Neural progenitor cell (in vitro differentiated cells): ENCODE data around the gene STK17B. TPM values are rescaled to one million over a fixed set of nuclear protein-coding genes. Genes with fewer than 3 reads are reported as not detected.

Experiments
- DNase-seq: peaks from one replicate; pipeline ENCODE4 v3.0.0-alpha.2; 2016; ENCODE audit warnings: low spot score
- H2AFZ ChIP-seq: fragments of 200-600 bp; sonication (generic); replicated peaks from 2 replicates; pipeline ENCODE4 v1.6.1; 2016; ENCODE audit warnings: antibody characterized with exemption
- H3F3A ChIP-seq: fragments of 200-600 bp; sonication (generic); 2 replicates; pipeline ENCODE4 v1.6.1; 2016; ENCODE audit warnings: antibody characterized with exemption, low read depth
- H3K27ac ChIP-seq: fragments of 200-600 bp; sonication (generic); 2 replicates; pipeline ENCODE4 v1.5.1; 2016; ENCODE audit warnings: mild to moderate bottlenecking
- H3K27me3 ChIP-seq: fragments of 200-600 bp; sonication (generic); 2 replicates; pipeline ENCODE4 v1.6.1; 2016; ENCODE audit warnings: mild to moderate bottlenecking, moderate library complexity
- H3K36me3 ChIP-seq: fragments of 200-600 bp; sonication (generic); 2 replicates; pipeline ENCODE4 v1.5.1; 2016
- H3K4me1 ChIP-seq: fragments of 200-600 bp; sonication (generic); 2 replicates; pipeline ENCODE4 v1.6.1; 2016; ENCODE audit warnings: mixed run types
- H3K4me2 ChIP-seq: fragments of 200-600 bp; sonication (generic); 2 replicates; pipeline ENCODE4 v1.6.1; 2016
- H3K4me3 ChIP-seq: fragments of 200-600 bp; sonication (generic); 2 replicates; pipeline ENCODE4 v1.5.1; 2016
- H3K79me2 ChIP-seq: fragments of 200-600 bp; sonication (generic); 2 replicates; pipeline ENCODE4 v1.6.1; 2016; ENCODE audit warnings: low read depth
- H3K9ac ChIP-seq: fragments of 200-600 bp; sonication (generic); 2 replicates; pipeline ENCODE4 v1.6.1; 2016
- H3K9me3 ChIP-seq: fragments of 200-600 bp; sonication (generic); 2 replicates; pipeline ENCODE4 v1.5.1; 2016; ENCODE audit warnings: low read depth
- H4K20me1 ChIP-seq: fragments of 200-600 bp; sonication (generic); 2 replicates; pipeline ENCODE4 v1.6.1; 2016; ENCODE audit warnings: low read depth
- H3K27ac Mint-ChIP-seq: 3 replicates; pipeline ENCODE4 v1.8.0; 2021; ENCODE audit warnings: mixed read lengths
- H3K27me3 Mint-ChIP-seq: 2 replicates; pipeline ENCODE4 v1.8.0; 2022; ENCODE audit warnings: low read depth, mild to moderate bottlenecking, inconsistent platforms, moderate library complexity, mixed read lengths; ENCODE audit not compliant: insufficient read depth
- H3K36me3 Mint-ChIP-seq: 3 replicates; pipeline ENCODE4 v1.8.0; 2021; ENCODE audit warnings: mixed read lengths
- H3K4me1 Mint-ChIP-seq: 3 replicates; pipeline ENCODE4 v1.8.0; 2021; ENCODE audit warnings: mixed read lengths
- H3K4me3 Mint-ChIP-seq: 3 replicates; pipeline ENCODE4 v1.8.0; 2021; ENCODE audit warnings: mild to moderate bottlenecking, moderate library complexity, mixed read lengths
- H3K9me3 Mint-ChIP-seq: 3 replicates; pipeline ENCODE4 v1.8.0; 2020; ENCODE audit warnings: mixed read lengths
- EZH2 ChIP-seq: fragments of 200-600 bp; sonication (generic); IDR thresholded peaks from 2 replicates; pipeline ENCODE4 v1.6.1; 2017; ENCODE audit warnings: antibody characterized with exemption, mild to moderate bottlenecking, moderate library complexity
- EZH2phosphoT487 ChIP-seq: fragments of 200-600 bp; sonication (generic); IDR thresholded peaks from 2 replicates; pipeline ENCODE4 v1.6.1; 2017; ENCODE audit warnings: antibody characterized with exemption
- total RNA-seq: library from RNA; depleted of rRNA; stranded (reverse); fragments of >200 nt; gene quantifications from 2 replicates; pipeline ENCODE4 v1.2.3, GENCODE V29; 2015; ENCODE audit warnings: low replicate concordance
- TF ChIP-seq, protein P1 (sequence below): fragments of 200-600 bp; sonication (generic); IDR thresholded peaks from 2 replicates; pipeline ENCODE4 v1.5.1; 2017; ENCODE audit warnings: antibody characterized with exemption, mild to moderate bottlenecking

Gene STK17B
- total RNA-seq, 1 donor from 2014 or later = 35.4 TPM

GRCh38 chr2:196130039-196130825, 41.1 kb downstream of the STK17B start:
- Histone ChIP-seq H3F3A (no peaks in the 10 kb centered on the region), H3K4me1 (no peaks in the 10 kb centered on the region), H3K9me3 (peaks cover 5% of the 10 kb centered on the region), H3K9ac (no peak overlapping the region), H3K79me2 (no peaks in the 10 kb centered on the region), H3K4me2 (no peak overlapping the region), H2AFZ (no peak overlapping the region), H3K27me3 (no peaks in the 10 kb centered on the region), H3K4me3 (no peak overlapping the region), H3K27ac (no peak overlapping the region), H3K36me3 (peaks cover 5% of the 10 kb centered on the region), H4K20me1 (no peaks in the 10 kb centered on the region)
- TF ChIP-seq, protein P1, sequence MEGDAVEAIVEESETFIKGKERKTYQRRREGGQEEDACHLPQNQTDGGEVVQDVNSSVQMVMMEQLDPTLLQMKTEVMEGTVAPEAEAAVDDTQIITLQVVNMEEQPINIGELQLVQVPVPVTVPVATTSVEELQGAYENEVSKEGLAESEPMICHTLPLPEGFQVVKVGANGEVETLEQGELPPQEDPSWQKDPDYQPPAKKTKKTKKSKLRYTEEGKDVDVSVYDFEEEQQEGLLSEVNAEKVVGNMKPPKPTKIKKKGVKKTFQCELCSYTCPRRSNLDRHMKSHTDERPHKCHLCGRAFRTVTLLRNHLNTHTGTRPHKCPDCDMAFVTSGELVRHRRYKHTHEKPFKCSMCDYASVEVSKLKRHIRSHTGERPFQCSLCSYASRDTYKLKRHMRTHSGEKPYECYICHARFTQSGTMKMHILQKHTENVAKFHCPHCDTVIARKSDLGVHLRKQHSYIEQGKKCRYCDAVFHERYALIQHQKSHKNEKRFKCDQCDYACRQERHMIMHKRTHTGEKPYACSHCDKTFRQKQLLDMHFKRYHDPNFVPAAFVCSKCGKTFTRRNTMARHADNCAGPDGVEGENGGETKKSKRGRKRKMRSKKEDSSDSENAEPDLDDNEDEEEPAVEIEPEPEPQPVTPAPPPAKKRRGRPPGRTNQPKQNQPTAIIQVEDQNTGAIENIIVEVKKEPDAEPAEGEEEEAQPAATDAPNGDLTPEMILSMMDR = no peak
- TF ChIP-seq EZH2phosphoT487 (no peak), EZH2 (no peak)
- Mint-ChIP-seq H3K36me3 (peaks cover 27% of the 10 kb centered on the region), H3K4me3 (no peak overlapping the region), H3K27ac (no peak overlapping the region), H3K27me3 (peaks cover 4% of the 10 kb centered on the region), H3K4me1 (no peaks in the 10 kb centered on the region), H3K9me3 (peaks cover 58% of the 10 kb centered on the region)
- no peak for DNase-seq

DNA sequence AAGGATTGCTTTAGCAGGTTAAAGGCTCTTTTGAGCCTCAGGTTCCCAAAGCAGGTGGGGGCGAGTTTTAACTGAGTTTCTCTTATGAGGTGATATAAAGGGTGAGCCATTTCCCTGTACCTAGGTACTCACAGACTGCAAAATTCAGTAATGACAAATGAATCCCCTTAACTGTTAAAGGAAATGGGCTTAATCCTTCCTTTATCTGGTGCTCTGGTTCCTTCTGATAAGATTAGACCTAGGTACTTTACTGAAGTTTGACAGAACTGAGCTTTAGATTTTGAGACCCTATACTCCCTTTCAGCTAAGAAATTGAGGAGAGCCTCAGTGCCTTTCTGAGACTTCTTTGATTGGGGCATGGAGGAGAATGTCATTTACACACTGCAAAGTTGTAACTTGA, 42.6 kb downstream of the STK17B start:
- peaks cover 15% of the 10 kb centered on the region for H3K36me3 Mint-ChIP-seq
- H3K79me2 ChIP-seq = no peaks in the 10 kb centered on the region
- peaks cover 5% of the 10 kb centered on the region for H3K9me3 ChIP-seq
- no peaks in the 10 kb centered on the region for H3F3A ChIP-seq
- TF ChIP-seq EZH2phosphoT487 (no peak), EZH2 (no peak)
- TF ChIP-seq, protein P1 = no peak
- peaks cover 4% of the 10 kb centered on the region for H3K27me3 Mint-ChIP-seq
- no peak overlapping the region for H2AFZ ChIP-seq
- no peaks in the 10 kb centered on the region for H4K20me1 ChIP-seq
- no peaks in the 10 kb centered on the region for H3K27me3 ChIP-seq
- H3K4me1 ChIP-seq = no peaks in the 10 kb centered on the region
- H3K36me3 ChIP-seq = peaks cover 5% of the 10 kb centered on the region
- peaks cover 4% of the 10 kb centered on the region for H3K4me1 Mint-ChIP-seq
- no peak for DNase-seq
- peaks cover 50% of the 10 kb centered on the region for H3K9me3 Mint-ChIP-seq
- H3K4me2 ChIP-seq = no peak overlapping the region
- no peak overlapping the region for H3K4me3 ChIP-seq
- H3K9ac ChIP-seq = no peak overlapping the region
- H3K27ac Mint-ChIP-seq = no peak overlapping the region
- H3K27ac ChIP-seq = no peak overlapping the region
- no peak overlapping the region for H3K4me3 Mint-ChIP-seq

GRCh38 chr2:196125596-196125995, 45.8 kb downstream of the STK17B start:
- TF ChIP-seq EZH2phosphoT487 = no peak
- Histone ChIP-seq H3K27ac (no peak overlapping the region), H3K4me2 (no peak overlapping the region), H3K9ac (no peak overlapping the region), H3F3A (no peaks in the 10 kb centered on the region), H3K79me2 (no peaks in the 10 kb centered on the region), H4K20me1 (no peaks in the 10 kb centered on the region), H3K36me3 (peaks cover 5% of the 10 kb centered on the region), H3K4me3 (no peak overlapping the region), H3K4me1 (no peaks in the 10 kb centered on the region), H3K9me3 (peaks cover 5% of the 10 kb centered on the region), H3K27me3 (no peaks in the 10 kb centered on the region), H2AFZ (peak overlapping the region; percentile 23)
- peaks cover 6% of the 10 kb centered on the region for H3K4me1 Mint-ChIP-seq
- H3K27me3 Mint-ChIP-seq = peaks cover 6% of the 10 kb centered on the region
- DNase-seq = no peak
- H3K36me3 Mint-ChIP-seq = peaks cover 3% of the 10 kb centered on the region
- peaks cover 32% of the 10 kb centered on the region for H3K9me3 Mint-ChIP-seq
- no peak overlapping the region for H3K27ac Mint-ChIP-seq
- no peak overlapping the region for H3K4me3 Mint-ChIP-seq

GRCh38 chr2:196123679-196124373, 47.6 kb downstream of the STK17B start:
- H3K4me3 Mint-ChIP-seq = no peak overlapping the region
- peaks cover 5% of the 10 kb centered on the region for H3K9me3 ChIP-seq
- no peaks in the 10 kb centered on the region for H3K27me3 ChIP-seq
- no peak overlapping the region for H3K4me2 ChIP-seq
- no peak overlapping the region for H3K4me3 ChIP-seq
- peaks cover 5% of the 10 kb centered on the region for H3K36me3 ChIP-seq
- no peak overlapping the region for H3K27ac ChIP-seq
- DNase-seq = no peak
- H4K20me1 ChIP-seq = no peaks in the 10 kb centered on the region
- peaks cover 6% of the 10 kb centered on the region for H3K4me1 Mint-ChIP-seq
- TF ChIP-seq, protein P1 = no peak
- TF ChIP-seq EZH2 = no peak
- no peak for TF ChIP-seq EZH2phosphoT487
- no peaks in the 10 kb centered on the region for H3F3A ChIP-seq
- no peaks in the 10 kb centered on the region for H3K79me2 ChIP-seq
- H3K36me3 Mint-ChIP-seq = no peaks in the 10 kb centered on the region
- H3K9ac ChIP-seq = no peak overlapping the region
- H3K4me1 ChIP-seq = no peaks in the 10 kb centered on the region
- H3K27me3 Mint-ChIP-seq = peaks cover 2% of the 10 kb centered on the region
- H3K27ac Mint-ChIP-seq = no peak overlapping the region
- peaks cover 16% of the 10 kb centered on the region for H3K9me3 Mint-ChIP-seq
- peak overlapping the region; percentile 22 for H2AFZ ChIP-seq
